PC-9 (cell line): ENCODE data around the gene AKR1C1.
"Not testable (repeated sequence)": the region's sequence is repeated elsewhere in the genome, so short reads cannot be mapped to it uniquely, and the experiment has no call there.

Source experiments
- EZH2 ChIP-seq: fragments of 200-600 bp; sonication (generic); IDR thresholded peaks from 2 replicates; pipeline ENCODE4 v1.8.0; 2017; ENCODE audit warnings: antibody characterized with exemption, low read depth
- TF ChIP-seq, protein P1 (sequence below): fragments of 200-600 bp; sonication (generic); conservative IDR thresholded peaks from 2 replicates; pipeline ENCODE4 v1.6.1; 2017; ENCODE audit warnings: mixed run types, antibody characterized with exemption, mild to moderate bottlenecking, moderate library complexity

DNA sequence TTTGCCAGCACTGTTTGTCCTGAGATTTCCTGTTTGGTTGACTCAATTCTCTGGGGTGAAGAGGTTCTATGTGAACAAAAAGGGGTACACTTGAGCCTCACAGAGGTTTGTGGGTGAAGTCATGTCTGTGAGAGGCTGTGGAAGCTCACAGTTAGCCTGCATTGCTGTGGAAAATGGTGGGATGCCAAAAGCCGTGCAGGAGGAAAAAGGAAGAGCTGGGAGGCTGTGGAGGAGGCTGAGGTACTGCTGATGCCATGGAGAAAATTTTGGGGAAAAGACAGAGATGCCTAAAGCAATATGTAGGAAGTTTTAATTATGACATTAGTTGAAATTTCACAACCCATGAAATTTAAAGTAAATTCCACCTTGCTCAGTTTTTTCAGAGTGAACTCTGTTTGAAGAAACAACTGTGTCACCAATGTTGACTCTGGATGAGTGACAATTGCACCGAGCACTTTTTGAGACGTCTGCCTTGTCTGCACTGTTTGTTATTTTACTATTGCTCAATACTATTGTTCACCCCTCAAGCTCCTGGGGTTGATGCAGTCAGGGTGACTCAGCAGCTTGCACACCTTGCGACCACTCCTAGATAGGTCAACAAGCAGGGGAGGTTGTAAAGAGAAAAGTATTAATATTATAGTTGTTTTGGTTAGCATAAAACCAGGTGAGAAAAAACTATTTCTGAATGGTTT, 45.8 kb downstream of the AKR1C1 start:
- TF ChIP-seq, protein P1, sequence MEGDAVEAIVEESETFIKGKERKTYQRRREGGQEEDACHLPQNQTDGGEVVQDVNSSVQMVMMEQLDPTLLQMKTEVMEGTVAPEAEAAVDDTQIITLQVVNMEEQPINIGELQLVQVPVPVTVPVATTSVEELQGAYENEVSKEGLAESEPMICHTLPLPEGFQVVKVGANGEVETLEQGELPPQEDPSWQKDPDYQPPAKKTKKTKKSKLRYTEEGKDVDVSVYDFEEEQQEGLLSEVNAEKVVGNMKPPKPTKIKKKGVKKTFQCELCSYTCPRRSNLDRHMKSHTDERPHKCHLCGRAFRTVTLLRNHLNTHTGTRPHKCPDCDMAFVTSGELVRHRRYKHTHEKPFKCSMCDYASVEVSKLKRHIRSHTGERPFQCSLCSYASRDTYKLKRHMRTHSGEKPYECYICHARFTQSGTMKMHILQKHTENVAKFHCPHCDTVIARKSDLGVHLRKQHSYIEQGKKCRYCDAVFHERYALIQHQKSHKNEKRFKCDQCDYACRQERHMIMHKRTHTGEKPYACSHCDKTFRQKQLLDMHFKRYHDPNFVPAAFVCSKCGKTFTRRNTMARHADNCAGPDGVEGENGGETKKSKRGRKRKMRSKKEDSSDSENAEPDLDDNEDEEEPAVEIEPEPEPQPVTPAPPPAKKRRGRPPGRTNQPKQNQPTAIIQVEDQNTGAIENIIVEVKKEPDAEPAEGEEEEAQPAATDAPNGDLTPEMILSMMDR, result not testable (repeated sequence)
- not testable (repeated sequence) for TF ChIP-seq EZH2
